ENCODE measurements around the gene PRDX4. TPM values are rescaled to one million over a fixed set of nuclear protein-coding genes. Genes with fewer than 3 reads are reported as not detected.
"Not testable (repeated sequence)": the region's sequence is repeated elsewhere in the genome, so short reads cannot be mapped to it uniquely, and the experiment has no call there.

The PRDX4 gene
- total RNA-seq, 1 experiment from 2014 or later, result 479 TPM

DNA sequence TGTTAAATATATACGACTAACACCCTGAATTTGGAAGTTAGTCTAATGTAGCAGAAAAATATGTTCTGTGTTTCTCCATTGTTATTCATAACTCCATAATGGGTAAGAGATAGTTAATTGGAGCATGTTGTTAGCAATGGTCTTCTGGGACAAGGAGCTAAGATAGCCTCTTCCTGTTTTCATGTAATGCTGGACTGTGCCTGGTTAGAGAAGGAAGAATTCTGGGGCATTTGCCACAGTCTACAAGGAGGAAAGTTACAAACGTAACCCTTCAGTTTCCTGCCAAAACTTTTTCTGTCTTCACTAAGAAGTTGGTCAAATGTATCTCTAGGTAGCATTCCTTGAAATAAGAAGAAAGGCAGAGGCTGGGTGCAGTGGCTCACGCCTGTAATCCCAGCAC is 5.8 kb downstream of the PRDX4 start:
- no peak for DNase-seq (ENCODE audit: low read depth)

DNA sequence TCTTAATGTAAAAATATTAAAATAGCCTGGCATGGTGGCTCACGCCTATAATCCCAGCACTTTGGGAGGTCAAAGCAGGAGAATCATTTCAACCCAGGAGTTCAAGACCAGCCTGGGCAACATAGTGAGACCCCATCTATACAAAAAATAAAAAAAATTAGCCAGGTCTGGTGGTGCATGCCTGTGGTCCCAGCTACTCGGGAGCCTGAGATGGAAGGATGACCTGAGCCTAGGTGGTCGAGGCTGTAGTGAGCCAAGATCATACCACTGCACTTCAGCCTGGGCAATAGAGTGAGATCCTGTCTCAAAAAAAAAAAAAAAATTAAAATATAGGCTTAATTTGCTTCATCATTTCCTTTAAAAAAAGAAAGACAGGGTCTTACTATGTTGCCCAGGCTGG is 9.2 kb downstream of the PRDX4 start:
- DNase-seq (ENCODE audit: low read depth), result not testable (repeated sequence)

DNA sequence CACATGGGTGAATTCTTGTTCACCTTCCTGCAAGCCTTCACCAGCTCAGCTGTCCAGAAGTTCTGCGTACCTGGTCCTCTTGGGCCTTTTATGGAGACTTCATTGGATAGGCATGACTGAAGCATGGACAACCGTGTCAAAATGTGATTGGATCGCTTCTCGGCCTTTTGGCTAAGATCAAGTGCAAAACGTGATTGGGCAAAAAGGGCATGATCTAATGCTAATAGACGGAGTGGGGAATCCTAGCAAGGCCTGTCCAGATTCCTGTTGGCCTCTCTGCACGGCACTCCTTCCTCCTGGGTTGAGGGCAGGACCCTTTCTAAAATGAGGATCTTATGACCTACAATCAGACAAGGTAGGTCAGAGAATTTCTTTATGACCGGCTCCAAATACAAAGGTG is 24.9 kb downstream of the PRDX4 start:
- no peak for DNase-seq (ENCODE audit: low read depth)

- DNase-seq (ENCODE audit: low read depth), result peak; percentile 70
Observed at GRCh38 chrX:23694606-23695005, 27.3 kb downstream of the PRDX4 start.

- DNase-seq (ENCODE audit: low read depth), result no peak
Observed at GRCh38 chrX:23699636-23700194, 32.4 kb downstream of the PRDX4 start.

- DNase-seq (ENCODE audit: low read depth), result no peak
Observed at GRCh38 chrX:23704673-23705206, 37.4 kb downstream of the PRDX4 start.

- no peak for DNase-seq (ENCODE audit: low read depth)
Observed at GRCh38 chrX:23705235-23705634, 37.9 kb downstream of the PRDX4 start.

GRCh38 chrX:23720117-23720677 is 52.9 kb downstream of the PRDX4 start:
- no peak for DNase-seq (ENCODE audit: low read depth)

GRCh38 chrX:23726191-23726590 is 58.9 kb downstream of the PRDX4 start:
- DNase-seq (ENCODE audit: low read depth), result no peak

DNA sequence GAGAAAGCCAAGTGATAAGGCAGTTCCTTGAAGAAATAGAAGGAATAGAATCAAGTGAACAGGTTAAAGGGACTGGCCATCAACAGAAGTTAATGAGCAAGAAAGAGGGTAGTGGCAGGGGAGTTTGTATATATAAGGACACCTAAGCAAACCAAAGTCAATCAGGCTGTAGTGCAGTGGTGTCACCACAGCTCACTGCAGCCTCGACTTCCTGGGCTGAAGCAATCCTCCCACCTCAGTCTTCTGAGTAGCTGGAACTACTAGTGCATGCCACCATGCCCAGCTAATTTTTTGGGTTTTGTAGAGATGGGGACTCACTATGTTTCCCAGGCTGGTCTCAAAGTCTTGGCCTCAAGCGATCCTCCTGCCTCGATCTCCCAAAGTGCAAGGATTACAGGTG is 59.9 kb downstream of the PRDX4 start:
- DNase-seq (ENCODE audit: low read depth), result no peak

DNA sequence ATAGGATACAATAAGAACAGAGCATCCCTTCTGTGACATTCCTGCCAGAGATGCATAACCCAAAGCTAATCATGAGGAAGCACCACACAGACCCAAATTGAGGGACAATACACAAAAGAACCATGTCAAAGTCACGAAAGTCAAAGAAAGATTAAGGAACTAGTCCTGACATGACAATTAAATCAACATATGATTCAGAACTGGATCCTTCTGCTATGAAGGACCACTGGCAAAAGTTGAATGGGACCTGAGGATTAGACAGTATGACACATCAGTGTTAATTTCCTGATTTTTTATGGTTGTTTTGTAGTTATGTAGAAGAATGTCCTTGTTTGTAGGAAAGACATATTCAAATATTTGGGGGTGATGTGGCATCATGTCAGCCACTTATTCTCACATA is 61.9 kb downstream of the PRDX4 start:
- DNase-seq (ENCODE audit: low read depth), result no peak

- DNase-seq (ENCODE audit: low read depth), result no peak
Observed at GRCh38 chrX:23731951-23732350, 64.7 kb downstream of the PRDX4 start.

- no peak for DNase-seq (ENCODE audit: low read depth)
Observed at GRCh38 chrX:23732704-23733103, 65.4 kb downstream of the PRDX4 start.

Other genes starting within 250 kb of the PRDX4 start
- 47.9 and 75.6 TPM in 2 replicates for gene ACOT9, start 75.8 kb downstream of the PRDX4 start, total RNA-seq (2014; rRNA removed; shearing (Covaris generic))
- 168 and 187 TPM in 2 replicates for gene SAT1, start 115.7 kb downstream of the PRDX4 start, total RNA-seq (2014; rRNA removed; shearing (Covaris generic))
- 69.9 and 72.4 TPM in 2 replicates for gene APOO, start 240.4 kb downstream of the PRDX4 start, total RNA-seq (2014; rRNA removed; shearing (Covaris generic))
- 0.39 TPM in 1 of 2 replicates, not detected in the other for gene CXorf58, start 240.5 kb downstream of the PRDX4 start, total RNA-seq (2014; rRNA removed; shearing (Covaris generic))

Measured in M059J (cell line).